Dermis microvascular lymphatic vessel endothelial cell (primary cell): Measurements from ENCODE around the gene ASAP2. TPM values are rescaled to one million over a fixed set of nuclear protein-coding genes. Genes with fewer than 3 reads are reported as not detected.
A peak's percentile ranks its signal among the peaks of the same experiment; 100 is the strongest.
"Not testable (repeated sequence)": the region's sequence is repeated elsewhere in the genome, so short reads cannot be mapped to it uniquely, and the experiment has no call there.

Experiments used
- DNase-seq, 2 donors: peaks; one replicate each; pipeline versions ENCODE4 v3.0.0 to v3.0.0-alpha.2; 2010; ENCODE audit warnings: low read depth in 2 of 2
- total RNA-seq: library from RNA; depleted of rRNA; stranded (reverse); fragments of >200 nt; gene quantifications from 2 replicates; pipeline ENCODE4 v1.2.1, GENCODE V29; 2014

ASAP2 gene
- total RNA-seq, 1 donor from 2014 or later: 30.0 TPM

GRCh38 chr2:9250091-9250490 lies 43.5 kb downstream of the ASAP2 start:
- DNase-seq: no peak

- DNase-seq: no peak
These were observed 44.0 kb downstream of the ASAP2 start for GRCh38 chr2:9250498-9251153.

GRCh38 chr2:9251154-9252001 lies 44.8 kb downstream of the ASAP2 start:
- DNase-seq: peak in 1 of 2 donors; percentile 78

- DNase-seq: no peak
These were observed 45.4 kb downstream of the ASAP2 start for GRCh38 chr2:9252002-9252357.

- DNase-seq: no peak
These were observed 48.8 kb downstream of the ASAP2 start for GRCh38 chr2:9255416-9255815.

- no peak for DNase-seq
These were observed 49.5 kb downstream of the ASAP2 start for GRCh38 chr2:9256147-9256546.

- DNase-seq: peak in 1 of 2 donors; percentile 45
These were observed 50.0 kb downstream of the ASAP2 start for GRCh38 chr2:9256570-9257043.

GRCh38 chr2:9258501-9258900 lies 51.9 kb downstream of the ASAP2 start:
- no peak for DNase-seq

- peak in 1 of 2 donors; percentile 59 for DNase-seq
These were observed 52.4 kb downstream of the ASAP2 start for GRCh38 chr2:9258953-9259399.

- DNase-seq: peak in 1 of 2 donors; percentile 67
These were observed 53.9 kb downstream of the ASAP2 start for GRCh38 chr2:9260464-9260918.

GRCh38 chr2:9261231-9261883 lies 54.7 kb downstream of the ASAP2 start:
- no peak for DNase-seq

- peak in 1 of 2 donors; percentile 92 for DNase-seq
These were observed 56.1 kb downstream of the ASAP2 start for GRCh38 chr2:9262671-9263171.

- peak in 1 of 2 donors; percentile 56 for DNase-seq
These were observed 56.8 kb downstream of the ASAP2 start for GRCh38 chr2:9263428-9263827.

GRCh38 chr2:9264301-9264700 lies 57.7 kb downstream of the ASAP2 start:
- DNase-seq: peak in 1 of 2 donors; percentile 39

GRCh38 chr2:9266711-9267110 lies 60.1 kb downstream of the ASAP2 start:
- no peak for DNase-seq

GRCh38 chr2:9267286-9267685 lies 60.7 kb downstream of the ASAP2 start:
- DNase-seq: not testable (repeated sequence)

- no peak for DNase-seq
These were observed 61.9 kb downstream of the ASAP2 start for GRCh38 chr2:9268301-9269080.

- DNase-seq: no peak
These were observed 62.7 kb downstream of the ASAP2 start for GRCh38 chr2:9269295-9269694.

GRCh38 chr2:9269695-9270360 lies 63.2 kb downstream of the ASAP2 start:
- no peak for DNase-seq

- no peak for DNase-seq
These were observed 64.5 kb downstream of the ASAP2 start for GRCh38 chr2:9271091-9271490.
